H9 (cell line): ENCODE data around the gene CSNK2B. TPM values are rescaled to one million over a fixed set of nuclear protein-coding genes. Genes with fewer than 3 reads are reported as not detected.

Experiments
- DNase-seq: peaks from one replicate; pipeline ENCODE4 v3.0.0-alpha.2; 2017
- H2AFZ ChIP-seq: one replicate; pipeline ENCODE4 v1.6.1; 2013; ENCODE audit warnings: mild to moderate bottlenecking, low read length, control low read depth, moderate library complexity
- H2AK5ac ChIP-seq: 2 replicates; pipeline ENCODE4 v1.6.1; 2013; ENCODE audit warnings: low read length, control low read depth, mixed read lengths; ENCODE audit not compliant: insufficient read length
- H2BK120ac ChIP-seq: one replicate; pipeline ENCODE4 v1.6.1; 2013; ENCODE audit warnings: low read depth, mild to moderate bottlenecking, low read length, control low read depth, inconsistent platforms; ENCODE audit not compliant: poor library complexity, severe bottlenecking
- H2BK12ac ChIP-seq: 2 replicates; pipeline ENCODE4 v1.6.1; 2013; ENCODE audit warnings: low read length, control low read depth, mixed read lengths, low read depth; ENCODE audit not compliant: insufficient read length
- H2BK15ac ChIP-seq: 2 replicates; pipeline ENCODE4 v1.6.1; 2013; ENCODE audit warnings: low read depth, low read length, control low read depth
- H2BK20ac ChIP-seq: one replicate; pipeline ENCODE4 v1.6.1; 2013; ENCODE audit warnings: low read depth, mild to moderate bottlenecking, low read length, control low read depth, inconsistent platforms; ENCODE audit not compliant: poor library complexity, severe bottlenecking
- H2BK5ac ChIP-seq: 2 replicates; pipeline ENCODE4 v1.6.1; 2013; ENCODE audit warnings: low read length, control low read depth, mixed read lengths; ENCODE audit not compliant: insufficient read length
- H3K14ac ChIP-seq: 2 replicates; pipeline ENCODE4 v1.6.1; 2013; ENCODE audit warnings: low read length, control low read depth; ENCODE audit not compliant: insufficient read depth
- H3K18ac ChIP-seq: 2 replicates; pipeline ENCODE4 v1.6.1; 2013; ENCODE audit warnings: low read depth, mild to moderate bottlenecking, mixed read lengths, low read length, control low read depth; ENCODE audit not compliant: insufficient read length
- H3K23ac ChIP-seq: 2 replicates; pipeline ENCODE4 v1.6.1; 2013; ENCODE audit warnings: low read length, control low read depth, mixed read lengths, low read depth; ENCODE audit not compliant: insufficient read length
- H3K23me2 ChIP-seq: 2 replicates; pipeline ENCODE4 v1.6.1; 2013; ENCODE audit warnings: low read depth, mild to moderate bottlenecking, mixed read lengths, low read length, control low read depth; ENCODE audit not compliant: insufficient read length, poor library complexity, severe bottlenecking
- H3K27ac ChIP-seq: 2 replicates; pipeline ENCODE4 v1.5.1; 2013; ENCODE audit warnings: low read length, control low read depth, mixed read lengths, low read depth; ENCODE audit not compliant: insufficient read length
- H3K27me3 ChIP-seq: 2 replicates; pipeline ENCODE4 v1.6.1; 2013; ENCODE audit warnings: low read length, control low read depth, inconsistent platforms; ENCODE audit not compliant: insufficient read depth
- H3K4ac ChIP-seq: 2 replicates; pipeline ENCODE4 v1.6.1; 2013; ENCODE audit warnings: low read depth, mild to moderate bottlenecking, control low read depth, inconsistent platforms, low read length, moderate library complexity
- H3K4me1 ChIP-seq: 2 replicates; pipeline ENCODE4 v1.6.1; 2013; ENCODE audit warnings: low read length, control low read depth, inconsistent platforms; ENCODE audit not compliant: insufficient read depth
- H3K4me2 ChIP-seq: 2 replicates; pipeline ENCODE4 v1.6.1; 2013; ENCODE audit warnings: low read length, control low read depth, mixed read lengths; ENCODE audit not compliant: insufficient read length, insufficient read depth
- H3K56ac ChIP-seq: 2 replicates; pipeline ENCODE4 v1.6.1; 2013; ENCODE audit warnings: low read depth, mild to moderate bottlenecking, mixed read lengths, low read length, control low read depth; ENCODE audit not compliant: insufficient read length
- H3K79me1 ChIP-seq: 2 replicates; pipeline ENCODE4 v1.6.1; 2013; ENCODE audit warnings: low read depth, mild to moderate bottlenecking, moderate library complexity, low read length, control low read depth, inconsistent platforms; ENCODE audit not compliant: insufficient read depth, poor library complexity, severe bottlenecking
- H3K79me2 ChIP-seq: 2 replicates; pipeline ENCODE4 v1.6.1; 2013; ENCODE audit warnings: low read length, control low read depth, inconsistent platforms; ENCODE audit not compliant: insufficient read depth
- H3K9ac ChIP-seq: 2 replicates; pipeline ENCODE4 v1.6.1; 2013; ENCODE audit warnings: low read length, control low read depth, mixed read lengths; ENCODE audit not compliant: insufficient read length; ENCODE audit errors: extremely low read depth
- H3K9me3 ChIP-seq: one replicate; pipeline ENCODE4 v1.6.1; 2013; ENCODE audit warnings: low read depth, low read length, inconsistent platforms; ENCODE audit not compliant: control insufficient read depth
- H3T11ph ChIP-seq: one replicate; pipeline ENCODE4 v1.6.1; 2013; ENCODE audit warnings: mild to moderate bottlenecking, low read length, control low read depth, inconsistent platforms
- H4K20me1 ChIP-seq: one replicate; pipeline ENCODE4 v1.6.1; 2013; ENCODE audit not compliant: control insufficient read depth, insufficient read length, insufficient read depth
- H4K5ac ChIP-seq: 2 replicates; pipeline ENCODE4 v1.6.1; 2013; ENCODE audit warnings: low read depth, mild to moderate bottlenecking, mixed read lengths, low read length, control low read depth; ENCODE audit not compliant: insufficient read length
- H4K8ac ChIP-seq: replicated peaks from 2 replicates; pipeline ENCODE4 v1.6.1; 2013; ENCODE audit warnings: low read length, control low read depth, mixed read lengths, low read depth; ENCODE audit not compliant: insufficient read length
- H4K91ac ChIP-seq: 2 replicates; pipeline ENCODE4 v1.6.1; 2013; ENCODE audit warnings: low read depth, mild to moderate bottlenecking, moderate library complexity, mixed read lengths, low read length, control low read depth; ENCODE audit not compliant: insufficient read length
- H3K27ac Mint-ChIP-seq, 3 experiments: 2 replicates in 2 of 3; 3 replicates in 1 of 3; pipeline ENCODE4 v1.8.0; 2020 to 2021; ENCODE audit warnings: mixed read lengths in 3 of 3, mild to moderate bottlenecking in 1 of 3, moderate library complexity in 1 of 3
- H3K27me3 Mint-ChIP-seq: 2 replicates; pipeline ENCODE4 v1.8.0; 2021; ENCODE audit warnings: low read depth, mild to moderate bottlenecking, moderate library complexity, mixed read lengths
- H3K36me3 Mint-ChIP-seq, 3 experiments: 2 replicates in 2 of 3; 3 replicates in 1 of 3; pipeline ENCODE4 v1.8.0; 2020 to 2021; ENCODE audit warnings: low read depth in 3 of 3, mixed read lengths in 3 of 3; ENCODE audit not compliant: insufficient read depth in 1 of 3
- H3K4me1 Mint-ChIP-seq, 2 experiments: 2 replicates each; pipeline ENCODE4 v1.8.0; 2020; ENCODE audit warnings: mixed read lengths in 2 of 2
- H3K4me3 Mint-ChIP-seq, 2 experiments: 2 replicates in 1 of 2; 3 replicates in 1 of 2; pipeline ENCODE4 v1.8.0; 2020 to 2021; ENCODE audit warnings: mild to moderate bottlenecking in 2 of 2, mixed read lengths in 2 of 2, moderate library complexity in 1 of 2
- H3K9me3 Mint-ChIP-seq, 2 experiments: 2 replicates in 1 of 2; 3 replicates in 1 of 2; pipeline ENCODE4 v1.8.0; 2020; ENCODE audit warnings: mild to moderate bottlenecking in 2 of 2, mixed read lengths in 2 of 2, moderate library complexity in 1 of 2
- CTCF ChIP-seq: fragments of 200-600 bp; sonication (generic); conservative IDR thresholded peaks from 3 replicates; pipeline ENCODE4 v1.8.0; 2021; ENCODE audit warnings: antibody characterized with exemption, mild to moderate bottlenecking
- WGBS: extraction: QIAGEN DNeasy Blood & Tissue Kit; methylation state at CpG from one replicate; pipeline ENCODE4 v1.1.7; 2013; ENCODE audit warnings: missing lambda C conversion rate, low lambda C conversion rate, mixed read lengths; ENCODE audit not compliant: insufficient read length; ENCODE audit errors: extremely low coverage; 5-methylcytosine and 5-hydroxymethylcytosine counted together
- total RNA-seq: library from RNA; stranded (reverse); gene quantifications from 2 replicates; pipeline ENCODE4 v1.2.1, GENCODE V29; 2021

Gene CSNK2B
- total RNA-seq, 1 experiment from 2014 or later: 187 TPM

- Histone ChIP-seq H2AK5ac (no peak overlapping the region), H4K8ac (no peak overlapping the region), H3K4me2 (no peak overlapping the region), H3K18ac (no peak overlapping the region), H4K91ac (no peak overlapping the region), H3K4me1 (no peaks in the 10 kb centered on the region), H3K23ac (no peak overlapping the region), H3K4ac (no peak overlapping the region), H2BK120ac (no peak overlapping the region), H2BK15ac (no peak overlapping the region), H3K79me2 (no peaks in the 10 kb centered on the region), H2BK5ac (no peak overlapping the region), H3K23me2 (peaks cover 12% of the 10 kb centered on the region), H2BK12ac (no peak overlapping the region), H3T11ph (no peak overlapping the region), H4K5ac (no peak overlapping the region), H3K79me1 (no peaks in the 10 kb centered on the region), H2AFZ (no peak overlapping the region), H3K14ac (no peak overlapping the region), H3K27me3 (no peaks in the 10 kb centered on the region; the same call in 1 of the 2 replicates), H3K9me3 (no peaks in the 10 kb centered on the region), H3K56ac (no peak overlapping the region), H2BK20ac (no peak overlapping the region), H4K20me1 (no peaks in the 10 kb centered on the region), H3K9ac (no peak overlapping the region), H3K27ac (no peak overlapping the region)
- Mint-ChIP-seq H3K4me1 (peaks cover 12 to 17% of the 10 kb centered on the region in 2 experiments), H3K27ac (no peak overlapping the region), H3K4me3 (no peak overlapping the region), H3K9me3 (no peaks in the 10 kb centered on the region; a peak in 2 of 5 replicates), H3K27me3 (peaks cover 25% of the 10 kb centered on the region), H3K36me3 (peaks cover 2 to 10% (median 5%) of the 10 kb centered on the region in 3 experiments; a peak in 6 of 7 replicates)
- TF ChIP-seq CTCF: no peak
- no CpG with 5 or more reads among the region's 8 CpGs for whole genome bisulfite sequencing
- DNase-seq: no peak
Measured at GRCh38 chr6:31677955-31678354, 12.1 kb downstream of the CSNK2B start.
